ENCODE results near the gene DNER.

GRCh38 chr2:229387866-229388265, 326.5 kb downstream of the DNER start:
- TF ChIP-seq CTCF (IDR thresholded peaks at IDR 0.05 in 4 of 5, conservative IDR thresholded peaks at IDR 0.05 in 1 of 5) (no peak), POLR2A (IDR thresholded peaks at IDR 0.05) (no peak)

Measured in gastrocnemius medialis (tissue), 4 donors.